Suppressor macrophage treated with lipopolysaccharide for 1 hour (primary cell): ENCODE data around the gene NT5DC3.
"Not testable (repeated sequence)": the region's sequence is repeated elsewhere in the genome, so short reads cannot be mapped to it uniquely, and the experiment has no call there.

ENCODE experiments used
- DNase-seq, 3 donors: peaks; one replicate each; pipeline ENCODE4 v3.0.0-alpha.2; 2020 to 2022

Gene NT5DC3

DNA sequence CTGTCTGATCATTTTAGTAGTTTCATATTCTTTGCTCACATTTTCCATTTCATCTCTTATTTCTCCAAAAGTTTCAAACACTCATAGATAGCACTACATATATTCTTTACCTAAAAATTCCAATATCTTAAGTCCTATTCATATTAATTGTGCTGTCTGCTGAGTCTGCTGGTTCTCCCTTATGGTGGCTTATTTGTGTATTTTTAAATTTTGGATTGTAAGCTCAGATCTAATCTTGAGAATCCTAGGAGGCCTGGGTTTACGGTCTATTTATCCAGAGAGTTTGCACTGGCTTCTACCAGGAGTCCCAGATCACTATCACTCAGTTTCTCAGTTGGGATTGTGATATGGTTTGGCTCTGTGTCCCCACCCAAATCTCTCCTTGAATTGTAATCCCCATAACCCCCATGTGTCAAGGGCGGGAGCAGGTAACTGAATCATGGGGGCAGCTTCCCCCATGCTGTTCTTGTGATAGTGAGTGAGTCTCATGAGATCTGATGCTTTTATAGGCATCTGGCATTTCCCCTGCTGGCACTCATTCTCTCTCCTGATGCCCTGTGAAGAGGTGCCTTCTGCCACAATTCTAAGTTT is 10.2 kb downstream of the NT5DC3 start:
- no peak for DNase-seq

DNA sequence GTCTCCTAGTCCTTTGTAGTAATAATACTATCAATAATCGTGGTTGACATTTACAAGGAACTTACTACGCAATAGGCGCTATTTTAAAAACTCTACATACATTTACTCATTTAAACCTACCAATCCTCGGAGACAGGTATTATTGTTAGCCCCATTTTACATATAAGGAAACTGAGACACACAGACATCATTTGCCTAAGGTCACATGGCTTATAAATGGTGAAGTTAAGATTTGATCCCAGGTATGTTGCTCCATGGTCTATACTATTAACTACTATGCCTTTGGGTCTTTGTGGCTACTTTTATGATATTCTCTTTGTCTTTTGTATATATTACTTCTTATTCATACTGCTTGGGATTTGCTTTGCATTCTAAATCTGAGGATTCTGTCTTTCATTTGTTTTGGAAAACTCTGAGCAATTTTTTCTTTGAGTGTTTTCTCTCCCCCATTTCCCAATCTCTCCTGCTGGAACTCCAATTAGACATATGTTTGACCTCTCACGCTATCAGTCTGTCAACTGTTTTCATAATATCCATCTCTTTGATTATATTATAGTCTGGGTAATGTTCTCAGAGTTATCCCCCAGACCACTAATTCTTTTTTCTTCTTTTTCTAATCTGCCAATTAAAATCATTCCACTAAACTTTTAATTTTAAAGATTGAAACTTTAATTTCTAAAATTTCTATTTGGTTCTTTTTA is 10.9 kb downstream of the NT5DC3 start:
- DNase-seq = no peak

DNA sequence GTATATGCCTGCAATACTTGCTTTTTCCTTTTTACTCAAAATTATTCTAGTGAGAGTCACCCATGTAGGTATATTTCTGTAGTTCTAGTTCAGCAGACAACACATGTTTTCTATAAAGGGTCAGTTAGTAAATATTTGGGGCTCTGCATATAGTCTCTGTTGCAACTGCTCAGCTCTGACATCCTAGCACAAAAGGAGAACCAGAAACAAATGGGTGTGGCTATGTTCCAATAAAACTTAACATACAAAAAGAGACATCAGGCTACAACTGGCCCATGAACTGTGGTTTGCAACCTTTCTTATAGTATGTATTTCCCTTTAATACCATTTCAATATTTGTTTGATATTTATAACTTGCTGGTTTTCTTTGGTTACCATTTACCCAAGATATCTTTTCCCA is 11.9 kb downstream of the NT5DC3 start:
- DNase-seq = peak; percentile 30 to 55 (median 48)

DNA sequence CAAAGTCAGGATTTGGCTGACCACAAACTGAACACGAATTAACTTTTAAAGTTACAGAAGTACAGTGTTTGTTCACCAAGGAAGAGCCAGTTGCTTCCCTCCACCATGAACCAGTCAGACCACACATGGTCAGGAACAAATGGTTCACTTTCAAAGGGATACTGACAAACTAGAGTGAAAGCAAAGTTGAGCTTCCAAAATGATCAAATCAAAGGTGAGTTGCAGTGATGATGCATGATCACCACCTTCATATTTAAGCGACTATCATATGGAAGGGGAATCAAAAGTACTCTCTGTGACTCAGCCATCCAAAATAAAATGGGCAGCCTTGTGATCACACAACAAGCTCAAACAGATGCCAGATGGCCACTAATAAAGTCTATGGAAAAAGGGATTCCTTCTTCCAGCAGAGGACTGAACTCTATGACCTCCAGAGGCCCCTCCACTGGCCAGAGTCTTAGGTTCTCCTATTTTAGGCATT is 13.1 kb downstream of the NT5DC3 start:
- peak in 2 of 3 donors; percentile 56 to 73 for DNase-seq

DNA sequence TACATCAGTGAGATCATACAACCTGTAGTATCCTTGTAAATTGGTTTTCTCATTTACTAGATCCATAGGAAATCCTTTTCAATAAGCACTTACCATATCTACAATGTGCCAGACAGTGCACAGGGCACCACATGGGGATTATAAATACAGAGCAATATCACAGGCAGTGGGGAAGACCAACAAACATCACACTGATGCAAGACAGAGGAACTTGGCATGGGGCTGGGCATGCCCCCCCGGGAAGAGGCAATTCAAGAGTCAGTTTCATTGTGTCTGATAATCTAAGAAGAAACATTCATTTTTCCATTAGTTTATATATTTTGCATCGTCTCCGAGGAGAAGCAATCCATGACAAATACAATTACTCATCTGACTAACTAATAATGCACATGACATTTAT is 16.2 kb downstream of the NT5DC3 start:
- no peak for DNase-seq

DNA sequence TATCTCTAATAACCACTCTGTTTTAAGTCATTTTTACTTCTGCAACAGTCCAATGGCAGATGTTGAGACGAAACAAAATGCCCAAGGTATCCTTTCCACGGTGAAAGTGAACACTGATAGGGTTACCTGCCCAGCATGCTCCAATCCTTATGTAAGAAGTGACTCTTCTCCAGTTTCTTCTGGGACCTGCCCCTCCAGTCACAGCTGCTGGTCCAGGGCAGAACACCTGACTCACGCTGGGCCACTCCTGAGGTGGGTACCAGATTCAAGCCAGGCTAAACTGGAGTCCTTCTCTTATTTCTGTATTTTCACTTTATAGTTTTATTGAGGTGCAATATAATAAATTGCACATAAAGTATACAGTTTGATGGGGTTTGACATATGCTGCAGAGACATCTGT is 16.7 kb downstream of the NT5DC3 start:
- no peak for DNase-seq

DNA sequence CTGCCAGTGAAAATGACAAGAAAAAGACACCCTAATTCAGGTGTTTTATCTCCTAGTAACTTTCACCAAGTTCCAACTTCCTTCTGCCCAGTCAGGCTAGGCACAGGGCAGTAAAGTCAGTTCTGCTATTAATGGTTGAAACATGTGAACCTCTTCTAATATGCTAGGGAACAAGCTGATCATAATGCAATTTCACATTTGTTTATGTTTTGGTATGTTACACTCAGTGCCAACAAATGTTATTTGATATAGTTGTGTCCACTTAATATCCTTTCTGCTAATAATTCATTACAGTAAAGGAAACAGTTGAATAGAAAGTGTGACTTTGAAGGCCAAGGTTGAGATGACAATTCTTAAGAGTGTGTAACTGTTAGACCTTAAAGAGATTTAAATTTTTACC is 17.2 kb downstream of the NT5DC3 start:
- no peak for DNase-seq

DNA sequence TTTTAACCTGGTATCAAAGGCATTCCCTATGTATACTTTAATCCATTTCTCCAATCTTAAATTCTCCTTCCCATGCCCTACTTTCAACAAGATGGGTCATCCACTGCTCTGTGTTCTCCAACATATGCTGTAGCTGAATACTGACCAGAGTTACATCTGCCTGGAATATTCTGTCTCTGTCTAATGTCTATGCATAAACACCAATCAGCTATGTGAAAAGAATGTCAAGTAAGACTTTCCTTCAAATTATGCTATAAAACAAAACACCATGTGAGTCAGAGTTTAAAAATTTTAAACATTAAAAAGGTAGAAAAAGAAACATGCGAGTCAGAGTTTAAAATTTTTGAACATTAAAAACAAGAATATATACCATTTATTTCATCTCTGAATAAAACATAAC is 19.3 kb downstream of the NT5DC3 start:
- DNase-seq = no peak

DNA sequence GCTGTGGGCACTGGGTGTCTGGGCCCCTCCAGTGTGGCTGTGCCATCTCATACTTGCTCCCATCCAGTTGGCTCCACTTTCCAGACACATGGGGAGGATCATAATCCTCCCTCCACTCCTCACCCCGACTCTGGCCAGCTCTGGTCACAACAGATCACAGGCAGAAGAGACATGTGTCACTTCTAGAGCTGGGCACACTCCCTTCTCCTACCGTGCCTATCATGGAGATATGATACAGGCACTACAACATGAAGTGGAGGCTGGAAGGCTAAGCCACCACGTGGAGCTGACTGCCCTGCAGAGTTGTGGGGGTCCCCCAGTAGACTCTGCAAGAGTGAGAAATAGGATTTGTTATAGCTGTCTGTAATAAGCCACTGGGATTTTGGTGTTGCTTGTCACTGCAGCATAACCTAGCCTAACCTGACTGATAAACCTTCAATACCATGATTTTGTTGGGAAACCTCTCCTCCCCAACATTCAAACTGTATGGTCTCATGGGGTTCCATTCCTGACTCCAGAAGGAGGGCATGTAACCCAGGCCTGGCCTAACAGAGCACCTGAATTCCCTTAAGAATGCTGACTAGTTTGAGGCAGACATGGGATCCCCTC is 20.0 kb downstream of the NT5DC3 start:
- DNase-seq = no peak

DNA sequence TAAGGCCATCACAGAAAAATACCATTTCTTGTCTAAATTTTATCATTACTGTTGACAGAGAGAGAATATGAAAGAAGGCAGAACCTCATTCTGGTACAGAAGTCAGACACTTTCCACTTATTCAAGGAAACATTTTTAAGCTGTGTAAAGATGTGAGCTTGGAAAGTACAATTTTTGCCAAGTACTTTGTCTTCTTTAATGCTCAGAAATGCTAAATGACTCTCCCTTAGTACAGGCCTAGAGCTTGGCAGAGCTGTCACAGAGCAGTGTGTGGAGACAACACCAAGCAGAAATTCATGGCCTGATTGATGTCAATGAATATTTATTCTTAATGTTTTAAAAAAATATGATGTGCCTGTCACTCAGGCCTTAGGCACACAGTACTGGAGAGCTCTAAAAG is 20.7 kb downstream of the NT5DC3 start:
- no peak for DNase-seq

DNA sequence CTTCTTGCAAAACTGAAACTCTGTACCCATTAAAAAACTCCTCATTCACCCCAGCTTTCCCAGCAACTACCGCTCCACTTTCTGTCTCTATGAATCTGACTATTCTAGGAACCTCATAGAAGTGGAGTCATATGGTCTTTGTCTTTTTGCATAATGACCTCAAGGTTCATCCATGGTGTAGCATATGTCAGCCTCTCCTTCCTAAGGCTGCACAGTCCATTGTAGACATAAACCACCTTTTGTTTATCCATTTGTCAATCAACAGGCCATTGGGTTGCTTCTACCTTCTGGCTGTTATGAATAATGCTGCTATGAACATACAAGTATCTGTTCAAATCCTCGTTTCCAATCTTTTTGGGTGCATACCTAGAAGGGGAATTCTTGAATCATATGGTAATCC is 21.1 kb downstream of the NT5DC3 start:
- no peak for DNase-seq

DNA sequence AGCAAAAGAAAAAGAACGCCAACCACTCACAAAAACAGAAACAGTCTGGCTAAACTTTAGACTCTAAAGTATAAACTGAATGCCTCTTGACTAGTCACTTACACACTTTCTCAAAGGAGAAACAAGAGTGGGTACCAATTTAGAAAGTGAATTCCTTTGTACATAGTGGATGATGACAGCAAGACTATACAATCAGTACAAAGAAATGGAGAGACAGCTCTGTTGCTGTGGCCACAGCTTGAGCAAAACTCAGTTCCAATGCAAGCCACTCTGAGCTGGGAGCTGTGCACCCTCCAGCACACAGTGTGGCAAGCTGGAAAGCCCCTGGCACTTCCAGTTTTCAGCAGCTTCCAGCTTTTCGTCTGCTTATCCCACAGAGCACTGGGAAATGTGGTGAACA is 21.7 kb downstream of the NT5DC3 start:
- no peak for DNase-seq

DNA sequence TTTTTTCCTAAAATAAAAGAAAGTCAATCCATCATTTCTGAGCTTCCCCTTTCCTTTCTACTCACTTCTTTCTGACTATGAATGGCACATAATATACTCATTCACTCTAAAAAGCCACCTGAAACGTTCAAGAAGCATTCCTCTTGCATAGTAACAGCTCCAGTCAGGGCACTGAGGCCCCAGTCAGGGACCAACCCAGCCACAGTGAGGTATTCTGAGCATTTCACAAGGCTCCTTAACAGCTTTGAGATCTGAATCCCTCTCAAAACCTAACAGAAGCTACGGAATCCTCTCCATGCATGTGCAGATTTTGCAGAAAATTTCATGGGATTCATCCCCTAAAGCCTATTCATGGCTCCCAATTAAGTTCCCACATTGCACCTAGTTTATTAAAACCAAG is 23.2 kb downstream of the NT5DC3 start:
- DNase-seq = no peak

DNA sequence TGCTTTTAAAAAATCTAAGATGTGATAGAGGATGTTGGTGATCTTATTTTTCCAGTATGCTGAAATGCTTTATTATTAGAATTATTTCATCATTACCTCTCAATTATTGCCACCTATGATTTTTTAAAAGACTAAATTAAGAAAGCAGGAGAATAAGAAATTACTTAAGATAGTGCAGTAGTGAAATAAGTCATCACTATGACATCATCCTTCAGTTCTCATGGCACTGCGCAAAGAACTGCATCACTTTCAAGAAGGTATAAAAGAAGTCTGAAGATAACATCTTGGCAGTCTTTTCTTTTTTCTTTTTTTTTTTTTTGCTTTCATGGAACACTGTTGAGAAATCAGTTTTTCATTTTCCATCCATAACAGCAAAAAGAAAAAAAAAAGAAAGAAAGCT is 24.4 kb downstream of the NT5DC3 start:
- DNase-seq = no peak

DNA sequence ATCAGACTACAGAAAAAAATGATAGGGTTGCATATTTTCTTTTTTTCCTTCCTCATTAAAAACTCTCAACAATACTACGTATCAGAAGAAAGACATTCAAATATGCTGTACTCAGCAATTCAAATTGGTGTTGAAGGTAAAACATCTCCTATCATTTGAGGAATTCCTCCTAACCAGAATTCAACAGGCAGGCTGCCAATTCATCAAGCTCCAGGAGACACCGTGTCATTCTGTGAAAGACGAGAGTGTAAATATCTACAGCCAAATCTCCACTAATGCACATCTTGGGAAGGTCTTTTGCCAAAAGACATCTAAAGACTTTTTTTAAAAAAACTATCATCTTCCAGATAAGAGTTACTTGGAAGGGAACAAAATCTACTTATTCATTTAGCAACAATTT is 26.6 kb downstream of the NT5DC3 start:
- no peak for DNase-seq

DNA sequence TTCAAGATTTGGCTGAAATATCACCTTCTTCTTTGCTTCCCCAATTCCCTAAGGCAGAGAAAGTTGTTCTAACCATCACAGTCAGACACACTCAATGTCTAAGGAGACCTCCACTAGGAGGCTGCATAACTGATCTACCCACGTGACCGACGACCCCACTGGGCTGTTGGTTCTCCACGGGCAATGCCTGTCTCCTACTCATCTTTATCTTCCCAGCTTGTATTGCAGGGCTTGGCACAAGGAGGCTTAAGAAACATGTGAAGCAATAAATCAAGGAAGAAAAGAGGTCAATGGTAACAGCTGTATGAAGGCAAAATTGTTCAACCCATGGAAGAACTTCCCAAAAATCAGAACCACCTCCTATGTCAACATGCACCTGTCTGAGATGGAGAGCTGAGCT is 27.1 kb downstream of the NT5DC3 start:
- DNase-seq = no peak

DNA sequence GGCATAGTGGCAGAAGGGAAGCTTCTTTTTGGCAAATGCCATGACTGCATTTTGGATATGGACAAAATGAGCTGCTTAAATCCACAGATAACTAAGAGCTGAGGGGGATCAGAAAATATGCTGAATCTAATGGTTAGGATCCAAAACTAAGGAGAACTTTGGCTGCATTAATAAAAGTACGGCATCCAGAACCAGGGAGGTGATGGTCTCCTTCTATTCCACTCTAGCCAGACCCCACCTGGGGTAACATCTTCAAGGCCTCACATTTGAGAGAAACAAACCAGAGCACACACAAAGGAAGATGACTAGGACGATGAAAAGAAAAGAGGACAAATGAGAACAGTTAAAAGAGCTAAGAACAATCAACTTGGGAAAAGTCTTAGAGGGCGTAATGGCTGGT is 27.6 kb downstream of the NT5DC3 start:
- no peak for DNase-seq

DNA sequence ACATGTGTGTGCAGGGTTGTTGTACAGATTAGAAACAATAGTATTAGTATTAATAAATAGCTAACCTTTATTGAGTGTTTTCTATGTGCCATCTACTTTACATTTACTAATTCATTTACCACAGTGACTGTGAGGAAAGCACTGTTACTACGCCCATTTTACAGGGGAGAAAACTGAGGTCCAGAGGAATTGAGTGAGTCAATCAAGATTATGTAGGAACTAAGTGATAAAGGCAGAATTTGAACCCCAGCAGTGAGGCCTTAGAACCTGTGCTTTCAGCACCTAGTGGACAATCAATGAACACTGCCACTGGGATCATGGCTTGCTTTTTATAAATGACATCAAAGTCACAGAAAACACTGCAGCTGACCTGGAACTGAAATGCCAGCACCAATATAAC is 28.2 kb downstream of the NT5DC3 start:
- DNase-seq = no peak

DNA sequence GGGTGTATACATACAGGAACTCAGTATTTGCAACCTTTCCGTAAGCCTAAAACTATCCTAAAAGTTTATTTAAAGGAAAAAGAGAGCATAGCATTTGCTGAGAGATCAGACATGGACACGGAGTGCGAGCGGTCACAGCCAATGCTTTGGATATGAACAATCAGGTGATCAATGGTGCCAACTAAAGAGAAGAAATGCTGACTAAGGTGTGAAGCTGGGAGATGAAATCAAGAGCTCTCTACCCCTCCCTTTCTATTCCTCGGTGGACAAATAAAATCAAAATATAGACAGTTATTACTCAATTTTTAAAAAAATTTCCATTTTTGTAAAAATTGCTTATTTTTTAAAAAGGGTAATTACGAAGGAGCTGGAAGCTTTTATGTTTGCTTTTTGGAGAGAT is 29.2 kb downstream of the NT5DC3 start:
- no peak for DNase-seq

DNA sequence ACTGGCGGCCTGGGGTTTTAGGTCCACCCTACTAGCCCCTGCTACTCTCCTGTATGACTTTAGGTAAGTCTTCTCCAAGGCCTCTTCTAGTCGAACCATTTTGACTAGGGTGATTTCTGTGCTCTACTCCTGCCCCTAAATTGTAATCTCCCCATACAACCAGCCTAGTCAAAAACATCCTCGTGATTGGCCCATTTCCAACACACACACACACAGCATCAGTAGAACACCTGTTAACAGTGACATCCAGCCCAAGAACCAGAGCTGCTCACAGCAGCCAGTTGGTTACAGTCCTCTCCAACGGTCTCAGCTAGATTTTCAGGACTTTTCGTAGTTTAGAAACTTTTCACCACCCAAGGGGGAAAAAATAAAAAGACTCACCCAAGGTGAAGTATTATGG is 30.9 kb downstream of the NT5DC3 start:
- no peak for DNase-seq

DNA sequence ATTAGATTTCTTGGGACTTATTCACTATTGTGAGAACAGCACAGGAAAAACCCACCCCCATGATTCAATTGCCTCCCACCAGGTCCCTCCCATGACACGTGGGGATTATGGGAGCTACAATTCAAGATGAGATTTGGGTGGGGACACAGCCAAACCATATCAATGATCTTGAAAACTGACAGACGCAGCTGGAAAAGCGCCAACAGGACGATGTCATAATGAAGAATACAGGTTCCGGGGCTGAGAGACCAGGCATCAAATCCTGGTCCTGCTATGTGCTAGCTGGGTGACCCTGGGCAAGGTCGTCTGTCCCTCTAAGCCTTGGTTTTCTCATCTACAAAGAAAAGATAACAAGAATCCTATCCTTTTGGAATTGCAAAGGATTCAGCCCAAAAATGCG is 31.4 kb downstream of the NT5DC3 start:
- DNase-seq = not testable (repeated sequence)

DNA sequence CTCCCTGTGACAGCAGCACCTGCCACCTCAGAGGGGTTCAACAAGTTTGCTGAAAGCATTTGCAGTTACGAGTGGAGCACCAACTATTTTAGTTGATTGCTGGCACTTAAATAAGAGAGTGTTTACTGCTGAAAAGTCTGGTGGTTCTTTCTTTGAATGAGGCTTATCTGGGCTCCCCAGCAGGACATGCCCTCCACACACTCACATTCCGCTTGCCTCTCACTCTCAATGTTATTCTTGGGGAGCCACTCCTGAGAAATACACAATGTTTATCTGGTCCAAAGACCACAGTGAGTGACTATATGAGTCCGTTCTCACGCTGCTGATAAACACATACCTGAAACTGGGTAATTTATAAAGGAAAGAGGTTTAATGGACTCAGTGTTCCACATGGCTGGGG is 31.9 kb downstream of the NT5DC3 start:
- no peak for DNase-seq

DNA sequence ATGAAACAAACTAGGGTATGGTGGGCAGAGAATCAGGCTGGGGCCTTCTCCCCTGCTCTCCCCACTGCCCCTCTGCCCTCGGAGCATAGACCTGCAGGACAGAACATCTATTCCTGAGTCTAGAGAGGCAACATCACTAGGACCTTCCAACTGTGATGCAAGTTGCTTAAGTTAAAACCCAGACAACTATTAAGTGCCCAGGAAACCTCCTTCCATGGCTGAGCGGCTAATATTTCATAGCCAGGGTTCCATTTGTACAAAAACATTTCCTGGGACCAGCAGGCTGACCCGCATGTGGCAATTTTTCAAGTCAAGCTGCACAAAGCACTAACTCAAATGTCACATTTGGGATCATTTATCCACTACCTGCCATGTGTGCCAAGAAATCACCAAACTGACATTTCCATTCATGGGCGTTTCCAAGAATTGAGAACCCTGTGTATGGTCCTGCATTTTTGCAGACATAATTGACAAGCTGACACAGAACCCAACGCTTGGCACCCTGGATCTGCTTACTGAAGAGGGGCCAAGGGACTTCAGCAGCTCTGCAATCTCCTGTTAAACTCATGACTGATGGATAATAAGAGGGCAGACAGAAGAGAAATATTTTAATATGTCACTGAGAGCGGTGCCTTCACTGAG is 32.7 kb downstream of the NT5DC3 start:
- no peak for DNase-seq
